NOMO-1 treated with DMSO at 0.1 percent for 48 hours (cell line): Measurements from ENCODE around the gene MS4A2.
"Not testable (repeated sequence)": the region's sequence is repeated elsewhere in the genome, so short reads cannot be mapped to it uniquely, and the experiment has no call there.

ENCODE experiments used
- DNase-seq: peaks from one replicate; lab custom pipeline; 2025; ENCODE audit not compliant: unreplicated experiment; lab: John Stamatoyannopoulos, UW

Gene MS4A2

GRCh38 chr11:60100516-60100915, 12.1 kb downstream of the MS4A2 start:
- DNase-seq: no peak

DNA sequence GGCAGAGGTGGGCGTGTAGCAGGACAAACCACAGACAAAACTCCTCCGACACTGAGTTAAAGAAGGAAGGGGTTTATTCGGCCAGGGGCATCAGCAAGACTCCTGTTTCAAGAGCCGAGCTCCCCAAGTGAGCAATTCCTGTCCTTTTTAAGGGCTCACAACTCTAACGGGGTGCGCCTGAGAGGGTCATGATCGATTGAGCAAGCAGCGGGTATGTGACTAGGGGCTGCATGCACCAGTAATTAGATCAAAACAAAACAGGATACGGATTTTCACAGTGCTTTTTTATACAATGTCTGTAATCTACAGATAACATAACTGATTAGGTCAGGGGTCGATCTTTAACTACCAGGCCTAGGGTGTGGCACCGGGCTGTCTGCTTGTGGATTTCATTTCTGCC, 12.9 kb downstream of the MS4A2 start:
- not testable (repeated sequence) for DNase-seq

DNA sequence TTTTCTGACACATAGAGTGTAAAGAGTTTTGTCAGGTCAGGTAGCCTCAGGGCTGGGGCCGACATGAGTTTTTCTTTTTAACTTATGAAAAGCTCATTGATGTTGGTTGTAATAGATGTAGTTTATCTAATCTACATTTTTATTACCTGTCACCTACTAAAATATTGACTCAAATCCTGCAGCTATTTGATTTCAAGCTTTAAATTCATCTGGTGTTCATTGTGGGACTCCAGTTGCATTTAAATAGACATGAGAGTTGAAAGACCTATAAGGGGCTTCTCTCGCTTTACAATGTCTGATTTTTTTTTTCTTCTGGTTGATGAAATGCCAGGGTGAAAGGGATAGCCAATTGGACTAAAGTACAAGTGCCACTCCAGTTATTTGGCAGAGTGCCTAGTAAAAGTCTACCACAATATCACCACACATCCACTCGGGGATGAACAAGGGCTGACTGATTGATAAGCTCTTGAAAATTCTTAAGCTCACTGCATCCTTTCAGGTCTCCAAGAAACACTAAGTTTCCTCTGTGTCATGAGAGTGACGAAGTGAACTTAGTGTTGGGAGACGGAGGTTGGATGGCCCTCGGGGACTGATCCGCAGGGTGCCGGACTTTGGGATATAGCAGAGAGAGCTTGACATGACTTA, 16.1 kb downstream of the MS4A2 start:
- not testable (repeated sequence) for DNase-seq

DNA sequence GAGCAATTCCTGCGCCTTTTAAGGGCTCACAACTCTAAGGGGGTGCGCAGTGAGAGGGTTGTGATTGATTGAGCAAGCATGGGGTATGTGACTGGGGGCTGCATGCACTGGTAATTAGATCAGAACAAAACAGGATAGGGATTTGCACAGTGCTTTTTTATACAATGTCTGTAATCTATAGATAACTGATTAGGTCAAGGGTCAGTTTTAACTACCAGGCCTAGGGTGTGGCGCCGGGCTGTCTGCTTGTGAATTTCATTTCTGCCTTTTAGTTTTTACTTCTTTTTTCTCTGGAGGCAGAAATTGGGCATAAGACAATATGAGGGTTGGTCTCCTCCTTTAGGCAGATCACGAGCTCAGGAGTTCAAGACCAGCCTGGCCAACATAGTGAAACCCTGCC, 20.2 kb downstream of the MS4A2 start:
- DNase-seq: not testable (repeated sequence)

GRCh38 chr11:60111793-60112192, 23.3 kb downstream of the MS4A2 start:
- DNase-seq: no peak

GRCh38 chr11:60116996-60117790, 28.7 kb downstream of the MS4A2 start:
- no peak for DNase-seq

DNA sequence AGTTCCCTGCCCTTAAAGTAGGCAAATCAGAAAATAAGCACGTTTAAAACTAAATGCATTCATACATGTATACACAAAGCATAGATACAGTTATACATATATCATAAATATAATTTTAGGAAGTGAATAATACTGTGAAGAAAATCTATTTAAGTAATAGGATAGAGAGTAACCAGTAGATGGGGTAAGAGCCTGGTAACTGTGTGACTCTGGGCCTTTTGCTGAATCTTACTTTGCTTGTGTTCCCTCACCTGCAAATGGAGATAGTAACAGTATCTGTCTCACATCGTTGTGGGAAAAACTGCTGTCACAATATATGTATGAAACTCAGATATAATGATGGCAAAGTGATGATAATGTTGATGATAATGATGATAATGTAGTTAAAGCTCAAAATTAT, 29.9 kb downstream of the MS4A2 start:
- DNase-seq: peak; percentile 71

- peak; percentile 97 for DNase-seq
Observed at GRCh38 chr11:60119710-60120109, 31.2 kb downstream of the MS4A2 start.

- no peak for DNase-seq
Observed at GRCh38 chr11:60121264-60121663, 32.8 kb downstream of the MS4A2 start.

GRCh38 chr11:60122414-60123036, 34.1 kb downstream of the MS4A2 start:
- no peak for DNase-seq

DNA sequence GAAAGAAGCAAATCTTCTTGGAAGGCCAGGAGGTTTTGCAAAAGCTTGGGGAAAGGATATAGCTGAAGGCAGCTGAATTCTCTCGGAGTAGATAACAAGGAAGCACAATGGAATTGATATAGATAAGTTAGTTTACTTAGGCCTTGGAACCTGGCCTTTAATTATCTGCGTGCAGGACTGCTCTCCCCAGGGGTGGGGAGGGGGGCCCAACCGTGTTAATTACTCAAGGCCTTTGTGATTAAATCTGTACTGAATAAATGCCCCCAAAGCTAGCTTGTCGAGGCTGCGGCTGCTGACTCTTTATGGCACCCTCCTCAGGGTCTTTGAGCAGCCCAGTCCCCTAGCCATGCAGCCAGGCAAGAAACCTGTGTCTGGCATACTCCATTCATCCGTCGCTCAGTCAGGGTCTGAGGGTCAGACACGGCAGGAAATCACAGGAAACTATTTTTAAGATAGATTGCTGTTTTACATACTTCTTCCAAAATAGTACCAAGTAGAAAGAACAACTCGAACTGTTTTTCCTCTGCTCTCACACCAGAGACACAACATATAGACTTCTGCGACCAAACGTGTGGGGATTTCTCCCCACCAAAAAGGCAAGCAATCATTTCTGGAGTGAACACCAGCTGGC, 36.5 kb downstream of the MS4A2 start:
- DNase-seq: no peak

GRCh38 chr11:60125956-60126585, 37.6 kb downstream of the MS4A2 start:
- no peak for DNase-seq

GRCh38 chr11:60127311-60127811, 38.9 kb downstream of the MS4A2 start:
- no peak for DNase-seq

- no peak for DNase-seq
Observed at GRCh38 chr11:60128376-60128775, 39.9 kb downstream of the MS4A2 start.

DNA sequence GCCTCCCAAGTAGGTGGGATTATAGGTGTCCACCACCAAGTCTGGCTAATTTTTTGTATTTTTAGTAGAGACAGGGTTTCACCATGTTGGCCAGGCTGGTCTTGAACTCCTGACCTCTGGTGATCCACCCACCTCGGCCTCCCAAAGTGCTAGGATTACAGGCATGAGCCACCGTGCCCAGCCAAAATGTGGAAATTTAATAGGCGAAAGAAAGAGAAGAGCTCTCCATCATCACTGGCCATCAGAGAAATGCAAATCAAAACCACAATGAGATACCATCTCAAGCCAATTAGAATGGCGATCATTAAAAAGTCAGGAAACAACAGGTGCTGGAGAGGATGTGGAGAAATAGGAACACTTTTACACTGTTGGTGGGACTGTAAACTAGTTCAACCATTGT, 40.4 kb downstream of the MS4A2 start:
- DNase-seq: not testable (repeated sequence)

- DNase-seq: no peak
Observed at GRCh38 chr11:60129853-60130252, 41.4 kb downstream of the MS4A2 start.

- peak; percentile 66 for DNase-seq
Observed at GRCh38 chr11:60130496-60130895, 42.0 kb downstream of the MS4A2 start.

DNA sequence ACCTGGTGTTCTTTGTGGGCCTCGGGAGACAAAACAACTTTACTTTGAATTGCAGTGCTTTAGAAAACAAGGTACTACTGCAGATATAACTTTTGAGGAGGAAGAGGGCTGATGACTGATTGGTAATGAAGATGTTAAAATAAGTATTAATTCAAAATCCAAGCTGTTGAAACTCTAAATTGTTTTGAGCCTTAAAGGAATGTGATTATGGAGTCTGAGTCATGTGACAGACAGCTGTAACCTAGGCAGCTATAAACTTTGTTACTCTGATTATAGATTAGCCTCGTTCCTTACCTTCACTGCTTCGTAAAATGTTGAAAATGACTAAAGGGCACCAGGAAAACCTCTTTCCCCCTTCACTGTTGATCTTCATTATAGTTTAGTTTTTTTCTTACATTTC, 43.4 kb downstream of the MS4A2 start:
- DNase-seq: no peak

DNA sequence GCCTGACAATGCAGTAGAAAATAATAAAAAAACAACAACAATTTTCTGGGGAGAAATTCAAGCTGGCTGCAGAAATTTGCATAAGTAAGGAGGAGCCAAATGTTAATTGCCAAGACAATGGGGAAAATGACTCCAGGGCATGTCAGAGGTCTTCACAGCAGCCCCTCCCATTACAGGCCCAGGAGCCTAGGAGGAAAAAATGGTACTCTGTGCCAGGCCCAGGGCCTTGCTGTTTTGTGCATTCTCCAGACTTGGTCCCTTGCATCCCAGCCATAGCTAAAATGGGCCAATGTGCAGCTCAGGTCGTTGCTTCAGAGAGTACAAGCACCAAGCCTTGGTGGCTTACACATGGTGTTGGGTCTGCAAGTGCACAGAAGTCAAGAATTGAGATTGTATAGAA, 45.5 kb downstream of the MS4A2 start:
- no peak for DNase-seq

- no peak for DNase-seq
Observed at GRCh38 chr11:60143768-60144167, 55.3 kb downstream of the MS4A2 start.

DNA sequence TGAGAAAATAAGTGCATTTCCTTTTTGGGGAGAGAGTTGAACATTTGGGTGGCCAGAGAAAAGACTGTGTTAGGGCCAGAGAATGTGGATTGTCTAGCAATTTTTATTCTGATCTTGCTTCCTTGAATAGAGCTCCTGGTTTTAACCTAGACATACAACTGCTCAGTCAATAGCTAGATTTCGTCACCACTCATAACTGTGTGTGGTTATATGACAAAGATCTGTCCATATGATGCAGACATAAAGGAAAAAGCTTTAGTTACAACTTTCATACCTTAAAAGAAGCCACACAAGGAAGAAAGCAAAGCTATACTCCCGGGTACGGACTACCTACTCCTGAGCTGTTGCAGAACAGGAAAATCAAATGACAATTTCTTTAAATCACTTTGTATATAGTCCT, 57.2 kb downstream of the MS4A2 start:
- peak; percentile 62 for DNase-seq
